HG03066 (cell line): Measurements from ENCODE around the gene SLAMF8.

Experiments
- ATAC-seq: cut with Tn5 transposase; IDR thresholded peaks from one replicate; pipeline ENCODE4 v1.9.1; 2021; ENCODE audit warnings: low read depth; ENCODE audit not compliant: unreplicated experiment

Gene SLAMF8

GRCh38 chr1:159868766-159869165 lies 42.1 kb downstream of the SLAMF8 start:
- ATAC-seq = no peak

DNA sequence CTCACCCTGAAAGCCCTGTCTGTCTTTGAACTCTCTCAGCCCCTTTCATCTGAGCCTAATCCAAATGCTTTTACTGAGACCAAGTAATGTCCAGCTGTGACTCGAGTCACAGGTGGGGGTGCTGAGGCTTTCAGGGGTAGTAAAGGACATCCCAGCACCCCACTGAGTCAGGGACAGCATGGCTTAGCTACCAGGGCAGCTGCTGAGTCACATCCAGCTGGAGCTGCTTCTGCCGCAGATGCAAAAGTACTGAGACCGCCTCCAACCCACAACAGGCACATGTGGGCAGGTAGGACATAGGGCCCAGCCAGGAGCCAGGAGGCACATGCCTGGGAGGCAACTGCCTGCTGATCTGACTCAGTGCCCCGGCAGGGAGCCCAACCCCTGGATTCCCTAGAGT lies 42.5 kb downstream of the SLAMF8 start:
- ATAC-seq = no peak

DNA sequence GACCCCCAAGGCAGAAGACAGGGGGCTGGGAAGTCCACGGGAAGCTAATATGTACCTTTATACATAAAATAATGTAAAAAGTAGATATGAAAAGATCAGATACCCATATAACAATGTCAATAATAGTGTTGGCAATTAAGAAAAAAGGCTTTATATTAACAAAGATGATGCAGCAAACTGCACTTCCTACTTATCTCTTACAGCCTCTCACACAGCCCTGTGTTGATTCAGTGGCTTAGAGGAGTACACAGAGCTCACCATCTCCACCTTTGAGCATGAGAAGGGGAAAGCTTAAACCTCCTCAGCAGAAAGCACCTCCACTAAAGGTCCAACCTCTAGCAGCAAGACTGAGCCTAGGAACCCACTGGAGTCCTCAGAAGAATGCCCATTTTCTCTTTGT lies 42.9 kb downstream of the SLAMF8 start:
- ATAC-seq = no peak

GRCh38 chr1:159870704-159871103 lies 44.0 kb downstream of the SLAMF8 start:
- no peak for ATAC-seq

DNA sequence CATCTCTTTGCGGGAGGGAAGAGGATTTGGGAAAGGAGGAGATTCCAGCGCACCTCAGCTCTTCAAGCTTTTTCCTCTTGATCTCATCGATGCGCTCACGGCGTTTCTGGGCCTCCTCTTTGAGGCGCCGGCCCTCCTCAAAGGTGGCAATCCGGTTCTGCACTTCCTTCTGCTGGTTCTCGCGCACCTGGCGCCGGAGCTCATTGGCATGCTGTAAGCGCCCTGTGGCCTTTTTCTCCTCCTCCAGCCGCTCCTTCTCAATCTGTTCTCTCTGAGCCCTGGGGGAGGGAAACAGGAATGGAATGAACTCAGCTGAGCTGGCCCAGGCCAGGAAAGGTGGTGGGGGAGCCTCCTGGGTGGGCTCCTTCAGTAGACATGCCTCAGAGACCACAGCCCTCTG lies 46.2 kb downstream of the SLAMF8 start:
- no peak for ATAC-seq

DNA sequence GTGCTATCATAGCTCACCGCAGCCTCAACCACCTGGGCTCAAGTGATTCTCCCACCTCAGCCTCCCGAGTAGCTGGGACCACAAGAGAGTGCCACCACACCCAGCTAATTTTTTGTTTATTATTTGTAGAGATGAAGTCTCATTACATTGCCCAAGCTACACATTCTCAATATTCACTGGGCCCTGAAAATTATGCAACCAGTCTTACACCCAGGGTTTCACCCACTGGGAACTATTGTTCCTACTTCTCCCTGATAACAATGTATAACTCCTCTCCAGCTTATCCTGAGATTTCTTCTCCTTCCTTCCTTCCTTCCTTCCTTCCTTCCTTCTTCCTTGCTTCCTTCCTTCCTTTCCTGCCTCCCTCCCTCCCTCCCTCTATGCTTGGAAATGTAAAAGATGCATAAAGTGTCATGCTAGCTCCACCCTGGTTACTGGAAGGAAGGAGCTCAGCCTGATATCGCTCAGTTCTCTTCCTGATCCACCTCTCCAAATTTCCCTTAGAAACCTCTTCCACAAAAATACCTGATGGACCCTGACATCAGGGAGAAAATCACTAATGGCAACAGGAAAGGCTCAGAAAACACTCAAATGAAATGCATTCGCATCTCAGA lies 47.0 kb downstream of the SLAMF8 start:
- no peak for ATAC-seq

GRCh38 chr1:159877695-159878444 lies 51.2 kb downstream of the SLAMF8 start:
- no peak for ATAC-seq

GRCh38 chr1:159879136-159879535 lies 52.5 kb downstream of the SLAMF8 start:
- ATAC-seq = no peak

- ATAC-seq = no peak
Measured at GRCh38 chr1:159879977-159880376, 53.3 kb downstream of the SLAMF8 start.

- ATAC-seq = no peak
Measured at GRCh38 chr1:159880430-159880829, 53.8 kb downstream of the SLAMF8 start.

DNA sequence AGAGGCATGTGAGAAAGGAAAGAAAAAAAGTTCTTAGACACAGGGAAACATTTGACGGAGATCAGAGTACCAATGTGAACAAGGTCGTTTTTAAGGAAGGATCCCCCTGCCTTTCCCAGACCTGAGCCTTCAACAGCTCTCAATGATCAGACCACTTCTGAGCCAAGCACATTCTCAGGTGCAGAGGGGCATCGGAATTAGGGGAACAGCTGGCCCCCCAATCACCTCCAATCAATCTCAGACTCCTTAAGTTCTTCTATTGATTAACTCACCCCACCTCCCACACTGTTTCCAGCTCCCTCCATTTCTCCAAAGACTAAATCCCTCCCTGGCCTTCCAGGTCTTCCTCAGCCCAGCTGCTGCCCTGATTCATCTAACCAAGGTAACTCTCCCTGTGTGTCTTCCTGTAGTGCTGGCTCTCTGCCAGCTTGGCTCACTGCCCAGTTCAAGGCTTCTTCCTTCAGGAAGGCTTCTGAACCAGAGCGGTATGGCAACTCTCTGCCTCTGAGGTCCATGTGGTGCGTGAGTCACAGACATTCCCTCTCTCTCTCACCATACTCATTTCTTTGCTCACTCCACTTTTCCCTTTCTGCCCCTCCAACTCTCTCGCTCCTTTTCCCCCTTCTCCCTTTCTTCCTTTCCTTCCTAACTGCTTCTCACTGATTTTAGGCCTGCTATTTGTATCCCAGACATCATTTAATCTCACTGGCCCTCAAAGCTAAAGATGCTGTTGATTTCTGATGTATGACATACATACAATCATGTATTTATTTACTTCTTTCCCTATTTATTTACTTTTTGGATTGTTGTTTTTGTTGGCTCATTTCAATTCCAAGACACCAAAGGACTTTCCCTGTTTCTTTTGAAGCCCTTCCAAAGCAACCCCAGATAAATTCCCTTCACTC lies 55.2 kb downstream of the SLAMF8 start:
- ATAC-seq = no peak

- ATAC-seq = no peak
Measured at GRCh38 chr1:159882527-159882862, 55.8 kb downstream of the SLAMF8 start.

GRCh38 chr1:159883134-159883533 lies 56.5 kb downstream of the SLAMF8 start:
- no peak for ATAC-seq

DNA sequence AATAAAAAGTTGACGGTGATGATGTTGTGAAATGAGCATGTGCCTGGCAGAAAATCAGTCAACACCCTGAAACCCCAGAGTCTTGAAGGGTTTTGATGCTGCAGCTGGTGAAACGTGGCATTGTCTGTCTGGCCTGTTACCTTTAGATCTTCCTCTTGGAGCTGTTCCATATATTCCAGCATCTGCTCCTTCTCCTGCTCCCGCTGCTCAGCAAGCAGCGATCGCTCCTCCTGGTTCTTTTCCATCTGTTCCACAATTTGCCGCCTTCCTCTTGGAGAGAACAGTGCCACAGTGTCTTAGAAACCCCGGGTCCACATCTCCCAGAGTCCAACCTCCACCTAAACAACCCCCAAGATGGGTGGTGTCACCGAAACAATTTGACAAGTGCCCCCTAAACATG lies 57.6 kb downstream of the SLAMF8 start:
- no peak for ATAC-seq
